Transverse colon (tissue), 4 donors: ENCODE measurements around the gene GRM4.

Experiments
- POLR2AphosphoS5 ChIP-seq, 3 donors: sonication (generic); formaldehyde crosslinking; IDR thresholded peaks; one replicate each; pipeline ENCODE4 v1.6.1; 2016; ENCODE audit warnings: antibody characterized with exemption in 3 of 3
- TF ChIP-seq, protein P1 (sequence below), 5 experiments: fragments of 200-600 bp in 3 of 5; fragments of 450-650 bp in 2 of 5; sonication (generic) in 3 of 5; IDR thresholded peaks; 1 replicate in 2 of 5; 2 replicates in 3 of 5; pipeline ENCODE4 v1.5.1; 2016 to 2017; ENCODE audit warnings: antibody characterized with exemption in 5 of 5, inconsistent platforms in 3 of 5, mild to moderate bottlenecking in 2 of 5, moderate library complexity in 1 of 5

GRCh38 chr6:34158876-34159275 is 13.0 kb upstream of the GRM4 start:
- TF ChIP-seq POLR2AphosphoS5 (IDR thresholded peaks at IDR 0.05), result no peak
- TF ChIP-seq, protein P1, sequence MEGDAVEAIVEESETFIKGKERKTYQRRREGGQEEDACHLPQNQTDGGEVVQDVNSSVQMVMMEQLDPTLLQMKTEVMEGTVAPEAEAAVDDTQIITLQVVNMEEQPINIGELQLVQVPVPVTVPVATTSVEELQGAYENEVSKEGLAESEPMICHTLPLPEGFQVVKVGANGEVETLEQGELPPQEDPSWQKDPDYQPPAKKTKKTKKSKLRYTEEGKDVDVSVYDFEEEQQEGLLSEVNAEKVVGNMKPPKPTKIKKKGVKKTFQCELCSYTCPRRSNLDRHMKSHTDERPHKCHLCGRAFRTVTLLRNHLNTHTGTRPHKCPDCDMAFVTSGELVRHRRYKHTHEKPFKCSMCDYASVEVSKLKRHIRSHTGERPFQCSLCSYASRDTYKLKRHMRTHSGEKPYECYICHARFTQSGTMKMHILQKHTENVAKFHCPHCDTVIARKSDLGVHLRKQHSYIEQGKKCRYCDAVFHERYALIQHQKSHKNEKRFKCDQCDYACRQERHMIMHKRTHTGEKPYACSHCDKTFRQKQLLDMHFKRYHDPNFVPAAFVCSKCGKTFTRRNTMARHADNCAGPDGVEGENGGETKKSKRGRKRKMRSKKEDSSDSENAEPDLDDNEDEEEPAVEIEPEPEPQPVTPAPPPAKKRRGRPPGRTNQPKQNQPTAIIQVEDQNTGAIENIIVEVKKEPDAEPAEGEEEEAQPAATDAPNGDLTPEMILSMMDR (IDR thresholded peaks at IDR 0.05), result no peak
